IMR-90 (cell line): ENCODE measurements around the gene OSBPL9.

ENCODE experiments used
- BHLHE40 ChIP-seq: fragments of 150-350 bp; IDR thresholded peaks from 2 replicates; pipeline ENCODE4 v1.6.1; 2016; ENCODE audit warnings: mild to moderate bottlenecking, low read depth, low read length
- CEBPB ChIP-seq: IDR thresholded peaks from 2 replicates; pipeline ENCODE4 v1.6.1; 2012; ENCODE audit warnings: low read depth, low read length, improper control_type of control experiment
- NFE2L2 ChIP-seq: fragments of 150-350 bp; IDR thresholded peaks from 2 replicates; pipeline ENCODE4 v1.6.1; 2016; ENCODE audit warnings: low read depth, mild to moderate bottlenecking, low read length
- POLR2A ChIP-seq: IDR thresholded peaks from 2 replicates; pipeline ENCODE4 v1.6.1; 2012; ENCODE audit warnings: mild to moderate bottlenecking, low read depth, low read length
- RAD21 ChIP-seq: IDR thresholded peaks from 2 replicates; pipeline ENCODE4 v1.6.1; 2012; ENCODE audit warnings: low read length, improper control_type of control experiment
- SMC3 ChIP-seq: fragments of 150-350 bp; IDR thresholded peaks from 2 replicates; pipeline ENCODE4 v1.6.1; 2016; ENCODE audit warnings: low read depth, mild to moderate bottlenecking, antibody characterized with exemption, low read length, moderate library complexity
- TF ChIP-seq, protein P1 (sequence below): conservative IDR thresholded peaks from 2 replicates; pipeline ENCODE4 v1.5.1; 2012; ENCODE audit warnings: mild to moderate bottlenecking, low read depth, low read length, improper control_type of control experiment
- TF ChIP-seq, protein P2 (sequence below): fragments of 150-350 bp; IDR thresholded peaks from 2 replicates; pipeline ENCODE4 v1.6.1; 2017; ENCODE audit warnings: mild to moderate bottlenecking, antibody characterized with exemption, low read length, low read depth
- TF ChIP-seq, protein P3 (sequence below): fragments of 150-350 bp; IDR thresholded peaks from 2 replicates; pipeline ENCODE4 v1.6.1; 2016; ENCODE audit warnings: low read depth, mild to moderate bottlenecking, low read length, moderate library complexity, borderline replicate concordance

DNA sequence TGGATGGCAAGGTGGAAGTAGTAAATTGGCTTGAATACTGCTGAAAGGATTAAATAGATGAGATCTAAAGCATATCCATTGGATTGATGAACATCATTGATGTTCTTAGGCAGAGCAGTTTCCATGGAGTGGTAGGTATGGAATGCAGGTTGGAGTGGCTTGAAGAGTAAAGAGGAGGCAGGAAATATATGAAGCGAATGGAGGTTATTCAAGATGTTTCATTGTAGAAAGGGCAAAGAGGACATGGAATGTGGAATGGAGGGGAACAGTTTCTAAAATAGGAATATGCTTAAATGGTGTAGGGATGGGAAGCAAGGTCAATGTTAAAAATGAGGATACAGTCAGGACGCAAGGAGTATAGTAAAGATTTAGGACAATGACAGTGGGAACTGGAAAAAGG lies 6.1 kb downstream of the OSBPL9 start:
- TF ChIP-seq, protein P1, sequence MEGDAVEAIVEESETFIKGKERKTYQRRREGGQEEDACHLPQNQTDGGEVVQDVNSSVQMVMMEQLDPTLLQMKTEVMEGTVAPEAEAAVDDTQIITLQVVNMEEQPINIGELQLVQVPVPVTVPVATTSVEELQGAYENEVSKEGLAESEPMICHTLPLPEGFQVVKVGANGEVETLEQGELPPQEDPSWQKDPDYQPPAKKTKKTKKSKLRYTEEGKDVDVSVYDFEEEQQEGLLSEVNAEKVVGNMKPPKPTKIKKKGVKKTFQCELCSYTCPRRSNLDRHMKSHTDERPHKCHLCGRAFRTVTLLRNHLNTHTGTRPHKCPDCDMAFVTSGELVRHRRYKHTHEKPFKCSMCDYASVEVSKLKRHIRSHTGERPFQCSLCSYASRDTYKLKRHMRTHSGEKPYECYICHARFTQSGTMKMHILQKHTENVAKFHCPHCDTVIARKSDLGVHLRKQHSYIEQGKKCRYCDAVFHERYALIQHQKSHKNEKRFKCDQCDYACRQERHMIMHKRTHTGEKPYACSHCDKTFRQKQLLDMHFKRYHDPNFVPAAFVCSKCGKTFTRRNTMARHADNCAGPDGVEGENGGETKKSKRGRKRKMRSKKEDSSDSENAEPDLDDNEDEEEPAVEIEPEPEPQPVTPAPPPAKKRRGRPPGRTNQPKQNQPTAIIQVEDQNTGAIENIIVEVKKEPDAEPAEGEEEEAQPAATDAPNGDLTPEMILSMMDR: no peak
- TF ChIP-seq BHLHE40: no peak
- TF ChIP-seq, protein P2, sequence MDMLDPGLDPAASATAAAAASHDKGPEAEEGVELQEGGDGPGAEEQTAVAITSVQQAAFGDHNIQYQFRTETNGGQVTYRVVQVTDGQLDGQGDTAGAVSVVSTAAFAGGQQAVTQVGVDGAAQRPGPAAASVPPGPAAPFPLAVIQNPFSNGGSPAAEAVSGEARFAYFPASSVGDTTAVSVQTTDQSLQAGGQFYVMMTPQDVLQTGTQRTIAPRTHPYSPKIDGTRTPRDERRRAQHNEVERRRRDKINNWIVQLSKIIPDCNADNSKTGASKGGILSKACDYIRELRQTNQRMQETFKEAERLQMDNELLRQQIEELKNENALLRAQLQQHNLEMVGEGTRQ: no peak
- no peak for TF ChIP-seq POLR2A
- no peak for TF ChIP-seq SMC3
- no peak for TF ChIP-seq RAD21
- no peak for TF ChIP-seq NFE2L2
- TF ChIP-seq CEBPB: no peak
- TF ChIP-seq, protein P3, sequence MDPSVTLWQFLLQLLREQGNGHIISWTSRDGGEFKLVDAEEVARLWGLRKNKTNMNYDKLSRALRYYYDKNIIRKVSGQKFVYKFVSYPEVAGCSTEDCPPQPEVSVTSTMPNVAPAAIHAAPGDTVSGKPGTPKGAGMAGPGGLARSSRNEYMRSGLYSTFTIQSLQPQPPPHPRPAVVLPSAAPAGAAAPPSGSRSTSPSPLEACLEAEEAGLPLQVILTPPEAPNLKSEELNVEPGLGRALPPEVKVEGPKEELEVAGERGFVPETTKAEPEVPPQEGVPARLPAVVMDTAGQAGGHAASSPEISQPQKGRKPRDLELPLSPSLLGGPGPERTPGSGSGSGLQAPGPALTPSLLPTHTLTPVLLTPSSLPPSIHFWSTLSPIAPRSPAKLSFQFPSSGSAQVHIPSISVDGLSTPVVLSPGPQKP: no peak
